Measurements from ENCODE around the gene KCNJ5. TPM values are rescaled to one million over a fixed set of nuclear protein-coding genes. Genes with fewer than 3 reads are reported as not detected.

Gene KCNJ5
- total RNA-seq, 1 donor from 2014 or later, result 2.0 TPM

DNA sequence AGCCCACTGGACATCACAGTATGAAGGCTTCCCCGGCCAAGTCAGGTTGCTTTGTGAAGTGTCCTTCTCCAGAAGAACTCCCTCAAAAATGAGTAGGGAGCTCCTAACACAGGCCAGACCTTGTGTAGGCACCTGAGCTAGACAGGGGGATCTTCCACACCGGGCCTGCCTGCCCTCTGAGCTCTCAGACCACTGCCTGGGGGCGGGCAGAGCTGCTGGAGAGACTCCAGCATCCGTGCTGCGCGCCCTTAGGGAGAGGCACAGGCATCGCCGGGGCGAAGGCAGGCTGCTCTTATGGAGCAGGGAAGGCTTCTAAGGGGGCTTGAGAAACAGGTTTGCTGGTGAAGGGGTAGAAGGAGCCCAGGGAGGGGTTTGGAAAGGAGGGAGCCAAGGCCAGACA, 4.4 kb downstream of the KCNJ5 start:
- no peak for DNase-seq

GRCh38 chr11:128896356-128896755, 5.2 kb downstream of the KCNJ5 start:
- no peak for DNase-seq

- no peak for DNase-seq
Observed at GRCh38 chr11:128897826-128898225, 6.7 kb downstream of the KCNJ5 start.

DNA sequence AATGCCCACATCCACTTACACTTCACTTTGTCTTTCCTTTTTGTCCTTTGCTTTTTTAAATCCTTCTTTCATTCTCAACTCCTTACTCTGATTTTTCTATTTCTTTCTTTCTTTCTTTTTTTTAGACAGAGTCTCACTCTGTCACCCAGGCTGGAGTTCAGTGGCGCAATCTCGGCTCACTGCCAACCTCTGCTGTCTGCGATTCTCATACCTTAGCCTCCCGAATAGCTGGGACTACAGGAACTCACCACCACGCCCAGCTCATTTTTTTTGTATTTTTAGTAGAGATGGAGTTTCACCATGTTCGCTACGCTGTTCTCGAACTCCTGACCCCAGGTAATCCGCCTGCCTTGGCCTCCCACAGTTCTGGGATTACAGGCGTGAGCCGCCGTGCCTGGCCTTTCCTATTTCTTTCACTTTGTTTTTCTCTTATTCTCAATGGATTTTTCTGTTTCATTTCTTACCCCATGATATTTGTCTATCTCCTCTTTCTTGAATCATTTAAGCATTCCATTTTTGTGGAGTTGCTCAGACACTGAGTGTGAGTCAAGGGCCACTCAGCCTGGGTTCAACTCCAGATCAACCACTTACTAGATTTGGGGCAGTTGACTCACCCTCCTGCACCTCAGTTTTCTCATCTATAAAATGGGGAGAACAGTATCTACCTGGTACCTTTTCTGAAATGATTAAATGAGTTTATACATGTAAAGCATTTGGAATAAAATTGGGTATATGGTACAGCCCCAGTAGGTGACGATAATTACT, 7.6 kb downstream of the KCNJ5 start:
- no peak for DNase-seq

GRCh38 chr11:128900468-128900867, 9.3 kb downstream of the KCNJ5 start:
- no peak for DNase-seq

DNA sequence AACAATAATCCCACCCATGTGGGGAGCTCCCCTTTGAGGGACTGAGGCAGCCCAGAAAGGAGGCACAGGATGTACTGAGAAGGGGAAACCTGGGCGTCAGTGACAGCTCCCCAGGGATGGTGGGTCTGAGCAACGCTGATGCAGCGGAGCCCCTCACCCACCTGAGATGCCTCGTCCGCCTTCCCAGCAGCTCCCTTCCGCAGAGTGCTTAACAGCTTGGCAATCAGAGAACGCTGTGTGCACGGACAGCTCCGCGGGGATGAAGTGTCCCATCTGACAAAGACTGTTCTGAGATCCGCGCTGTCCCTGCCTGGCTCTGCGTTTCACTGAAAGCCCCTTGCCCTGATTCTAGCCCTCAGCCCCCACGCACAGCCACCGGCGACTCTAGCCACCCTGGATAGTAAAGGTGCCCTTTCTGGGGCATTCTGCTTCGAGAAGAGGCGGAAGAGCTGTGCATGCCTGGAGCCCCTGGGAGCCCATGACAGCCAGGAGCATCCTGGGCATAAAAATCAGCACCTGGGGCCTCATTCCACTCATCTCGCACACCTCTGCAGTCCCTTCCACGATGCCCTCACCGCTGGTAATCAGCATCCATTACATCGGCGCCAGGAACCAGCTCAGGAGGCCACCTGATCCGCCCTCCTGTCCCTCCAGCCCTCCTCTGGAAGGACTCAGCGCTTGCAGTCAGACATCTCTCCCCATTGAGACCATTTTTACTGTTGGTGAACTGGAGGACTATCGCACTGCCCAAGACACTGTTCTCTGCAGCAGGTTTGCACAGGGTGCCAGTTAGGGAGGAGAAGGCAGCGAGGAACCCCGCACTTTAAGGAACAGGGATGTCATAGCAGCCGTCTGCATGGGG, 10.7 kb downstream of the KCNJ5 start:
- DNase-seq, result no peak

- DNase-seq, result no peak
Observed at GRCh38 chr11:128902515-128903066, 11.4 kb downstream of the KCNJ5 start.

DNA sequence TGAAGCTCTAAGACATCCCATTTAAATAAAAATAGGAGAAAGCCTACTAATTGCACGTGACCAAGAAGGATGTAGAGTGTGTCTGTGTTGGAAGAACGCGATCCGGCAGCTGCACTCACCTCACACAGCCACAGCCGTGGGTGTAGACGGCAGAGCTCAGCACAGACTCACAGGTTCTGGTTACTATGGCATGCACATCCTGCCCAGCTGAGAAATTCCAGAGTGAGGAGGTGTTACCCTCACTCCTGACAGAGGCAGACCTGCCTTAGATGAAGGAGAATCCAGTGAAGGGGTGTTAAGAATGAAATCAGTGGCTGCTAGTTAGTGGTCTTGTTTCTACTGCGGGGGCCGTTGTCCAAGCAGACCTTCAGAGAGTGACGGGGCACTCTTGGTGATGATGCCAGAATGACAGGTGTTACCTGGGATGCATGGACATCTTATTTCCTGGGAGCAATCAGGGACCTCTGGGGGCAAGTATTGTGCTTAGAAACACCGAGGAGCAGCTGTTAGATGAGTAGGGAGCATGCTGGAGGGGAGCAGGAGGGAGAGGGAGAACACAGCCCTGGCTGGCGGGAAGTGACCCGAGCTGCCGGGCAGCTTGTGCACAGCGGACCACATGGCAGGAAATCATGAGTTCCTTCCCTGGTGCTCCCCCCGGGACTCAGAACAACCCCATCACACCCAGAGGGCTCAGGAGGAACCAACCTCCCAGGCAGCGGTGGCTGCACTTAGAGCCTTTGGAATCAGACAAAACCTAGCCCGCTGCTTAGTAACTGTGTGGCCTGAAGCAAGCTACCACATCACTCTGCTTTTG, 12.3 kb downstream of the KCNJ5 start:
- no peak for DNase-seq

DNA sequence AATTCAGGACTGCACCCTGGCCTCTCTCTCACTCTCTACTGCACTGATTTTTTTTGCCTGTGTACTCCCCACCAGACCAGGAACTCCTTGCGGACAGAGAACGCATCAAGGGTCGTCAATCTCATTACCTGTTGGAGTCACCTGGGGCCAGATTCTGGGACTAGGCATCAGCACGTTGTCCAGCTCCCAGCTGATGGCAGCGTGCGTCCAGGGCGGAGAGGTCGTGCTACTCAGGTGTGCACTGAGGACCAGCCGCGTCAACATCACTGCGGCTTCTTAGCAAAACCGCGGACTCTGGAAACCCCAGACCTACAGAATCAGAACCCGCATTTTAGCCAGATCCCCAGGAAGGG, 13.1 kb downstream of the KCNJ5 start:
- DNase-seq, result no peak

DNA sequence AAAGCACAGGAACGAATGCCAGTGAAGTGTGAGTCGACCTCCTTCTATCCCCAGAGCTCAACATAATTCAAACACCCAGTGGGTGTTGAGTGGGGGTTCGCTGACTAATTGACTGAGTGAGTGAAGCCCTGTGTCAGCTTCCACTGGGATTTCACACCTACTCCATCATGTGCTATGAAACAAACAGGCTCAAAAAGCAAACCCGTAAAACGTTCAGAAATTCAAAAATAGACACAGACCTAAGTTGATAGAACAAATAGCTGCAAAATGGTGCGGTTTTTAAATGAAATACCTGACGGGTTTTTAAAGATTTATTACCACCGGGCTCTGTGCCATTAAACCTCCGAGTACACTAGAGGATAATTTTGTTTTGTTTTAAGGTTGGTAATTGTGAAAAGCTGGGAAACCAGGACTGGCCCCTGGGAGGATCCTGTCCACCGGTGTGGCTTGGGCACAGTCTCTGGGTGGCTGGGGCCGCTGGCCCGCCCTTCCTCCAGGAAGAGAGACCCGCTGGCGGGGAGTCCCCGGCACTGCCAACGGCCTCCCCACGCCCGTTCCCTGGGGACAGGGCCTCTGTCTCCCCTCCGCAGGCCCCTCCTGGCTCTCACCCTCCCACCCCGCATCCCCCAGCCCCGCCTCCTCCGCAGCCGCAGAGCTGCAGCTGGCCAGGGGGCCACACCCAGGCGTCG, 13.6 kb downstream of the KCNJ5 start:
- peak; percentile 27 for DNase-seq

GRCh38 chr11:128905345-128906184, 14.4 kb downstream of the KCNJ5 start:
- DNase-seq, result peak; percentile 33

- no peak for DNase-seq
Observed at GRCh38 chr11:128906185-128907050, 15.3 kb downstream of the KCNJ5 start.

DNA sequence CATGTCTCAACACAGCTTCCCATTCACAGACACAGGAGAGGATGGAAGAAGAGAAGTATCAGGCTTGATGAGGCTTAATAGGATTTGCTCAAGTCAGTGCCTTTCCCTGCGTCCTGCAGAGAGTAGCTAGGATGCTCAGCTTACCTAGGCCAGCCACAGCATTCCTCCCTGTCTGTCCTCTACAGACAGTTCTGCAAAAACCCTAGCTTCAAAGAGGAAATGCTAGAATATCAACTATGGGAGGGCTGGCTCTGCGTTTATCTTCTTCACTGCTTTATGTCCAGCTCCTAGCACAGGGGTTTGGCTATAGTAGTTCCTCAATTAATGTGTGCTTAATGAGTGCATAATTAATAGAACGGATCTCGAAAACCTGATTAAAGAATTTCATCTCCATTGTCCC, 16.4 kb downstream of the KCNJ5 start:
- DNase-seq, result no peak

- no peak for DNase-seq
Observed at GRCh38 chr11:128908391-128909246, 17.5 kb downstream of the KCNJ5 start.

DNA sequence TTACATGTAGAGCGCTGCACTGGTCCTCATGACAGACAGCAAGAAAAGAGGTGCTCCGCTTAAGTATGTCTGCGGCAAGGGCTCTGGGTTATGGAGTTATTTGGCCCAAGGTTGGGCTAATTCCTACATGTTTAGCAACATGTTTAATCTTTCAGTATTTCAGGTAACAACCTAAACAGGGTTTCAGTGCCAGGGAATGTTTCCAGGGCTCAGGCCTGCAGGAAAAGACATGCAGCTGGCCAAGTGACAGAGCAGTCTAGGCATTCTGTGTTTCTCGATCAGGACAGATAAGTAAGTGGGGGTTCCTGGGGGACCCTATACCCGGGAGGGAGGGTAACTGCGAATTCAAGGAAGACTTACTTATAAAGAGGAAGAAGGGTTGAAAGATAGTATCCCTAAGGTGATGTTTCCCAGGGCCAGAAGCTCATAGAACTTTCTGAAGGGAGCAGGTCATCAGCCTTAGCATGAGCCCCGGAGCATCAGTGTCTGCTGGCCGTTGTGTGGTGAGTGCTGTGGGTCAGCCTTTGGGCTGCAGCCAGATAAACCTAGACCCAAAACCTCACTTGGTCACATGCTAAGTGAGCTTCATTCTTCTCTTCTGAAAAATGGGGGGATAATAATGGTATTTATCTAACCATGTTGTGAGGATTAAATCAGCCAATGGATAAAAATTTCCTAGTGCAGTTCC, 18.4 kb downstream of the KCNJ5 start:
- no peak for DNase-seq

DNA sequence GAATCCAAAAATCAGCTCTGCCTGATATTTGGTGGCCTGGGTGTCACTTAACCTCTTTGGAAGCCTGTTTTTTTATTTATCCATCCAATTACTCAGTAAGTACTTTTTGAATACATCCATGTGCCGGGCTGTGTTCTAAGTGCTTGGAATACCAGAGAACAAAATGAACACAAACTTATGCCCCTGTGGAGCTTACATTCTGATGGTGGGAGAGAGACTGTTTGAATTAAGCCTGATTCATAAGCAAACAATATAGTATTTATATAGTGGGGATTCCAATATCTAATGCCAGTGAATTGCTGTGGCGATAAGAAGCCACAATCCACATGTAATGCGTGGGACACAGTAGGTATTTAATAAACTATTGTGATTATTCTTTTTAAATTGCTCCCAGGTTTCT, 19.4 kb downstream of the KCNJ5 start:
- no peak for DNase-seq

GRCh38 chr11:128911239-128911638, 20.1 kb downstream of the KCNJ5 start:
- no peak for DNase-seq

DNA sequence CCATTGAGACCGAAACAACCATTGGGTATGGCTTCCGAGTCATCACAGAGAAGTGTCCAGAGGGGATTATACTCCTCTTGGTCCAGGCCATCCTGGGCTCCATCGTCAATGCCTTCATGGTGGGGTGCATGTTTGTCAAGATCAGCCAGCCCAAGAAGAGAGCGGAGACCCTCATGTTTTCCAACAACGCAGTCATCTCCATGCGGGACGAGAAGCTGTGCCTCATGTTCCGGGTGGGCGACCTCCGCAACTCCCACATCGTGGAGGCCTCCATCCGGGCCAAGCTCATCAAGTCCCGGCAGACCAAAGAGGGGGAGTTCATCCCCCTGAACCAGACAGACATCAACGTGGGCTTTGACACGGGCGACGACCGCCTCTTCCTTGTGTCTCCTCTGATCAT, 20.5 kb downstream of the KCNJ5 start:
- DNase-seq, result no peak
